HUES64 (cell line): ENCODE measurements around the gene PPP1R3C.

Source experiments
- H3K27ac ChIP-seq: 2 replicates; pipeline ENCODE4 v1.7.0; 2013; ENCODE audit warnings: low read depth, low read length, inconsistent platforms
- H3K27me3 ChIP-seq: 2 replicates; pipeline ENCODE4 v1.6.1; 2013; ENCODE audit warnings: mild to moderate bottlenecking, low read length; ENCODE audit not compliant: insufficient read depth
- H3K36me3 ChIP-seq: 2 replicates; pipeline ENCODE4 v1.6.1; 2013; ENCODE audit warnings: mild to moderate bottlenecking, low read length; ENCODE audit not compliant: insufficient read depth
- H3K4me1 ChIP-seq: 2 replicates; pipeline ENCODE4 v1.6.1; 2013; ENCODE audit warnings: mild to moderate bottlenecking, low read length, moderate library complexity; ENCODE audit not compliant: insufficient read depth
- H3K4me3 ChIP-seq: 2 replicates; pipeline ENCODE4 v1.5.1; 2013; ENCODE audit warnings: mild to moderate bottlenecking, low read length, moderate library complexity
- H3K9ac ChIP-seq: 2 replicates; pipeline ENCODE4 v1.6.1; 2013; ENCODE audit warnings: mild to moderate bottlenecking, low read depth, low read length
- H3K9me3 ChIP-seq: 2 replicates; pipeline ENCODE4 v1.6.1; 2013; ENCODE audit warnings: low read depth, low read length; ENCODE audit not compliant: insufficient read depth
- WGBS: fragments of 150-250, 120-280 bp; methylation state at CpG from one replicate; pipeline ENCODE4 v1.1.7; 2013; ENCODE audit warnings: missing lambda C conversion rate; 5-methylcytosine and 5-hydroxymethylcytosine counted together

PPP1R3C gene

GRCh38 chr10:91587710-91588638, 44.9 kb downstream of the PPP1R3C start:
- H3K4me3 ChIP-seq = no peak overlapping the region
- 90% methylated on average over 6 of the region's 9 CpGs for WGBS
- H3K27ac ChIP-seq = no peak overlapping the region
- no peak overlapping the region for H3K9ac ChIP-seq
- H3K36me3 ChIP-seq = no peaks in the 10 kb centered on the region
- H3K4me1 ChIP-seq = no peaks in the 10 kb centered on the region
- no peaks in the 10 kb centered on the region for H3K27me3 ChIP-seq
- H3K9me3 ChIP-seq = no peaks in the 10 kb centered on the region

DNA sequence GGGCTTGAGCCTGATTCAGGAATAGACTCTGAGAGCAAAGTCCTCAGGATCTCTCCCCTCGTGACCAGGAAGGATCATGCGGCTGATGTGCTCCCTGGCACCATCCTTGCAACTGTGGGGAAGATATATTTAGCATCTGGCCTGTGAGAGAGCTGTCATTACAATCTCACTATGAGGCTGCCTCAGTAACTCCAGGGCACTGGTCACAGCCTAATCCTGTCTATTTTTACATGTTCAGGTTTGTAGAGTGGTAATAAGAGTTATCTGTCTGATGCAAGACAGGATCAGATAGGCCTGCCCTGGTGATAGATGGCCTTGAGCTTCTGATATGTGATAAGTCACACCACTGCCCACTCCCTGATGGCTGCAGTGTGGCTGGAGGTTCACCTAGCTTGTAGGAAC, 50.7 kb downstream of the PPP1R3C start:
- no peak overlapping the region for H3K9ac ChIP-seq
- WGBS = 79% methylated on average over 2 of the region's 2 CpGs
- no peaks in the 10 kb centered on the region for H3K36me3 ChIP-seq
- H3K27me3 ChIP-seq = no peaks in the 10 kb centered on the region
- no peak overlapping the region for H3K4me3 ChIP-seq
- H3K4me1 ChIP-seq = no peaks in the 10 kb centered on the region
- H3K27ac ChIP-seq = no peak overlapping the region
- no peaks in the 10 kb centered on the region for H3K9me3 ChIP-seq

DNA sequence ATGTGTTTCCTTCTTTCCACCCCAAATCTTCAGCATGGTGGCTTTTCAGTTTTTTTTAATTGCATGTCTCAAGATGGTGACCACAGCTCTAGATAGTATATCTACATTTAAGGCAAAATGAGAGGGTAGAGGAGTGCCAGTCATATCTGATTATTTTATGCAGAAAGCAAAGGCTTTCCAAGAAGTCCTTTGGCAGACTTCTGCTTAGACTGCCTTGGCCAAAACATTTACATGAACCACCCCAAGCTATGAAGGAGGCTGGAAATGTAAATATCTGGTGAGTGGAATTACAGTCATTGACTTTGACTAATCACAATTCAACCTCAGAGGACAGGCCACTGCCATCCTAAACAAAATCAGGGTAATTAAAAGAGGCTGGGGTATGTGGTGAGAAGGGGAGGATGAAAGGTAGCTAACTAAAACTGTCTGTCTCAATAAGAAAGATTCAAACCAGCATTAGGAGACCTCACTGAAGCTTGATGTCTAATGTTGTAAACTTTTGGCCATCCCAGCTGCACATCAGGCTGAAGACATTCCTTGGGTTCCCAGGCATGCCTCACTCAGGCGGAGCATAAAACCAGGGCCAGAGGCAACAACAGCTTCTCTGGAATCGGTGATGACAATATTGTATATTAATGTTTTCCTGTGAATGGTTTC, 53.4 kb downstream of the PPP1R3C start:
- Histone ChIP-seq H3K4me1 (no peaks in the 10 kb centered on the region), H3K9ac (no peak overlapping the region), H3K36me3 (no peaks in the 10 kb centered on the region), H3K27ac (no peak overlapping the region), H3K27me3 (no peaks in the 10 kb centered on the region), H3K9me3 (no peaks in the 10 kb centered on the region), H3K4me3 (no peak overlapping the region)
- WGBS = 95% methylated on average over 2 of the region's 2 CpGs
